Left lung (tissue), 10 donors: Measurements from ENCODE around the gene MXRA7. TPM values are rescaled to one million over a fixed set of nuclear protein-coding genes. Genes with fewer than 3 reads are reported as not detected.

ENCODE experiments used
- ATAC-seq: fragments of 200-7000 bp; cut with Tn5 transposase; one replicate; pipeline ENCODE4 v1.9.1; 2020; ENCODE audit warnings: moderate library complexity
- DNase-seq, 4 donors: peaks; one replicate each; pipeline ENCODE4 v3.0.0-alpha.2; 2013 to 2020
- H3K27ac ChIP-seq, 2 donors: fragments of 200-600 bp; sonication (generic) in 1 of 2; one replicate each; pipeline versions ENCODE4 v1.5.0 to v1.8.0; 2020 to 2021
- H3K27me3 ChIP-seq, 2 donors: fragments of 200-600 bp; sonication (generic) in 1 of 2; one replicate each; pipeline versions ENCODE4 v1.5.0 to v1.8.0; 2020 to 2021
- H3K36me3 ChIP-seq, 2 donors: fragments of 200-600 bp; sonication (generic) in 1 of 2; one replicate each; pipeline versions ENCODE4 v1.5.0 to v1.8.0; 2020 to 2021
- H3K4me1 ChIP-seq, 2 donors: fragments of 200-600 bp; one replicate each; pipeline ENCODE4 v1.8.0; 2021
- H3K4me3 ChIP-seq, 2 donors: fragments of 200-600 bp; sonication (generic) in 1 of 2; one replicate each; pipeline versions ENCODE4 v1.5.0 to v1.8.0; 2020 to 2021; ENCODE audit warnings: mild to moderate bottlenecking in 1 of 2
- H3K9me3 ChIP-seq, 2 donors: fragments of 200-600 bp; sonication (generic) in 1 of 2; one replicate each; pipeline versions ENCODE4 v1.5.0 to v1.8.0; 2020 to 2021
- intact Hi-C, 2 donors: fragments of 100-400 bp; cut with DNase I; formaldehyde crosslinking; loops; one replicate each; pipeline versions ENCODE4 v1.11.2 to v1.14.2; 2022
- microRNA-seq, 2 donors: library from miRNA; unstranded; fragments of <30 nt; microRNA quantifications; one replicate each; pipeline ENCODE4, GENCODE V29; 2019
- polyA plus RNA-seq, 6 donors: library from polyadenylated mRNA; unstranded; fragments of 120-200 nt; gene quantifications; one replicate each; pipeline ENCODE4 v1.2.1, GENCODE V29; 2013; ENCODE audit not compliant: insufficient read length in 6 of 6
- total RNA-seq, 2 donors: library from RNA; stranded (reverse); fragmentation: NEBNext Ultra II Directional; extraction: Animal tissue kit (Norgen Biotek cat#: 25700); gene quantifications; one replicate each; pipeline ENCODE4 v1.2.1, GENCODE V29; 2021
- TF ChIP-seq, protein P1 (sequence below), 2 donors: fragments of 200-600 bp; sonication (generic) in 1 of 2; IDR thresholded peaks; one replicate each; pipeline versions ENCODE4 v1.5.0 to v1.8.0; 2021; ENCODE audit warnings: antibody characterized with exemption in 2 of 2
- donor health status: DM: no; HTN: yes; CAD: no.
- donor health status: DM: no; HTN: no; CAD: no.

The MXRA7 gene
- total and polyA plus RNA-seq, 8 donors = 71.5 to 211 (median 88.2) TPM

DNA sequence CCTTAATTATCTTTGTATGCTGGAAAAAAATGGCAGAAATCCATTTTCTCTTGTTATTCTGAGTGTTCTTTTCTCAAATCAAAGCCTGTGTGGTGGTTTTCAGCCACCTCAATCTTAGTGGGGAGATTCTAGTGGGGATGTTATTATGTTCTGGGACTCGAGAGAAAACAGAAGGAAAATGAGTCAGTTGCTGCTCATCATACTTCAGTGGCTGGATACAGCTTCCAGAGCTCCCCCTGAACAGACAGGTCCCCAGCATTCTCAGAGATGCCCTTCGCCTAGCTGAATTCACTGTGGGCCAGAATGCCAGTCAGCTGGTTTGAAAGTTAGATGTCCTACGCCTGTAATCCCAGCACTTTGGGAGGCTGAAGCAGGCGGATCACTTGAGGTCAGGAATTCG lies 75.7 kb downstream of the MXRA7 start:
- Histone ChIP-seq H3K36me3 (no peaks in the 10 kb centered on the region), H3K4me3 (no peak overlapping the region), H3K27ac (no peak overlapping the region), H3K9me3 (no peaks in the 10 kb centered on the region), H3K27me3 (no peaks in the 10 kb centered on the region), H3K4me1 (peaks cover 0 to 2% of the 10 kb centered on the region in 2 donors)
- intact Hi-C loops = no loop called here
- no peak for DNase-seq
- TF ChIP-seq, protein P1, sequence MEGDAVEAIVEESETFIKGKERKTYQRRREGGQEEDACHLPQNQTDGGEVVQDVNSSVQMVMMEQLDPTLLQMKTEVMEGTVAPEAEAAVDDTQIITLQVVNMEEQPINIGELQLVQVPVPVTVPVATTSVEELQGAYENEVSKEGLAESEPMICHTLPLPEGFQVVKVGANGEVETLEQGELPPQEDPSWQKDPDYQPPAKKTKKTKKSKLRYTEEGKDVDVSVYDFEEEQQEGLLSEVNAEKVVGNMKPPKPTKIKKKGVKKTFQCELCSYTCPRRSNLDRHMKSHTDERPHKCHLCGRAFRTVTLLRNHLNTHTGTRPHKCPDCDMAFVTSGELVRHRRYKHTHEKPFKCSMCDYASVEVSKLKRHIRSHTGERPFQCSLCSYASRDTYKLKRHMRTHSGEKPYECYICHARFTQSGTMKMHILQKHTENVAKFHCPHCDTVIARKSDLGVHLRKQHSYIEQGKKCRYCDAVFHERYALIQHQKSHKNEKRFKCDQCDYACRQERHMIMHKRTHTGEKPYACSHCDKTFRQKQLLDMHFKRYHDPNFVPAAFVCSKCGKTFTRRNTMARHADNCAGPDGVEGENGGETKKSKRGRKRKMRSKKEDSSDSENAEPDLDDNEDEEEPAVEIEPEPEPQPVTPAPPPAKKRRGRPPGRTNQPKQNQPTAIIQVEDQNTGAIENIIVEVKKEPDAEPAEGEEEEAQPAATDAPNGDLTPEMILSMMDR (IDR thresholded peaks at IDR 0.05) = no peak
- no peak for ATAC-seq

DNA sequence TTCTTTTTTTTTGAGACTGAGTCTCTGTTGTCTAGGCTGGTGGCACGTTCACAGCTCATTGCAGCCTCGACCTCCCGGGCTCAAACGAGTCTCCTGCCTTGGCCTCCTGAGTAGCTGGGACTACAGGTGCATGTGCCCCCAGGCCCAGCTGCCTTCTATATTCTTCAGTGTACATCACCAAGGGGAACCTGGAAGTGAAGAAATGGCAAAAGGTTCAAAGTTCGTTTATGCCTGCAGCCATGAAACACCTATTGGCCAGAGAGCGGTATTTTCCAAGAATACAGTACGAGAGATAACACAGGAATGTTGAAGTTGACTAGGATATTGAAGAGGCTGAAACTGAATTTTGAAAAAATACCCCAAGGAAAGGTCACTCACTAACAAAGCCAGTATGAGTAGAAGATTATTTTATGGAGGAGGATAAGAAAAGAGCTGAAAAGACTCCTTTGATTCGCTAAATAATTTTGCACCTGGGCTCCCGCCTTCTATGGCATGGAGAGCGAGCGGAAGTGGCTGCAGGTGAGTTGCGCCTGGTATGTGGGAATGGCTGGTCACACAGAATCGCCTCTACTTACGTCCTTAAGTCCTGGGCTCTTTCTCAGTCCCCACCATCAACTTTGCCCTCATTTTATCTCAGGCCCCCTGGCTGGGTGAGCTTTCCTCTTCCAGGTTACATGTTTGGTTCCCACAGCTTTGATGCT lies 77.0 kb downstream of the MXRA7 start:
- TF ChIP-seq, protein P1 (IDR thresholded peaks at IDR 0.05) = no peak
- Histone ChIP-seq H3K36me3 (no peaks in the 10 kb centered on the region), H3K27me3 (no peaks in the 10 kb centered on the region), H3K4me3 (no peak overlapping the region), H3K9me3 (no peaks in the 10 kb centered on the region), H3K27ac (no peak overlapping the region), H3K4me1 (no peaks in the 10 kb centered on the region)
- no peak for ATAC-seq
- intact Hi-C loops = no loop called here
- no peak for DNase-seq

DNA sequence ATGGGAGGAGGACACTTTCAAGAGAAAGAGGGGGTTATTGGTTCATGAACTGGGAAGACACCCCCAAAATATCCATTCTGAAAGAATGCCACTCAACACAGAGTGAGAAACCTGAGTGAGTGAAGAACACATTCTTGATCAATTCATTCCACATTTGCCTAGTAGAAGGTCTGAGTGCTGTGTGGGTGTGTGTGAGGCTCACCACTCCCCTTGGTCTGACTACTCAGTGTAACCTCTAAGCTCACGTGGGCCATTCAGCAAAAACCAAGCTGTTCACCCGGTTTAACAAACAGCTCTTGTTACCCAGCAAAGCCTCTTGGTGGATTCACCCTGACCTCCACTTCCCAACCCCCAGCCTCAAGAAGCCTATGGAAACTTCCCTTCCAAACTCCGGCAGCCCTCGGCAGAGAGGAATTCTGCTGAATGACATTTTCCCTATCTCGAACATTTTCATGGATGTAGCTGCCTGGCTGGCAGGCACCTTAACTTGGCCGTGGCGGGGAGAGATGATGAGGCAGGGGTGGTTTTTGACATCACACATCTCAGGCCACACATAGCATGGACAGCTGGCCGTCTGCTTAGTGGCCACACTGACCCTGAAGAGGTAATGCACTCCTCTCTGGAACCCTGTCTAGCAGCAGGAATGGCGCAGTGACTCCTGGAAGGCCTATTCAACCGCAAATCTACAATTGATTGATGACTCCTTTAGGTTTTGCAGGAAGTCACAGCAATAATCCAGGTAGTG lies 78.8 kb downstream of the MXRA7 start:
- H3K4me3 ChIP-seq = no peak overlapping the region
- intact Hi-C loops = no loop called here
- H3K36me3 ChIP-seq = peaks cover 0 to 3% of the 10 kb centered on the region in 2 donors
- no peaks in the 10 kb centered on the region for H3K4me1 ChIP-seq
- no peaks in the 10 kb centered on the region for H3K27me3 ChIP-seq
- TF ChIP-seq, protein P1 (IDR thresholded peaks at IDR 0.05) = no peak
- no peaks in the 10 kb centered on the region for H3K9me3 ChIP-seq
- peak overlapping the region in 1 of 2 donors; percentile 13 for H3K27ac ChIP-seq
- peak in 2 of 4 donors; percentile 61 to 79 for DNase-seq
- peak; percentile 95 for ATAC-seq

DNA sequence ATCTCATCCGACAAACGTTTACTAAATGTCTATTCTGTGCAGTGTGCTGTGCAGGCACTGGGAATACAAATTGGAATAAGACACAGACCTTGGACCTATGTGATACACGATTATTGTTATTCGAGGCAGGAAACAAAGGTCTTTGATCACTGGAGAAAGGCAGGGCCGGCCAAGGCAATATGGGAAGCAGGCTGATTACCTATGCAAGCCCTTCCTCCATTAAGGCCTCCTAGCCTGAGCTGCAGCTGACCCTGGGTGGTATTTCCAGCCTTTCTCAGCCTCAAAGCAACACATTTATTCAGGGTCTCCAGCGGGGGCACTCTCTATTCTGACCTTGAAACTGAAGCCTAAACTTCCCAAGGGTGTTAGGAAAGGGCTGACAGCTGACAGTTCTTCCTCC lies 80.6 kb downstream of the MXRA7 start:
- TF ChIP-seq, protein P1 (IDR thresholded peaks at IDR 0.05) = no peak

More for the DNA sequence above, 80.6 kb downstream of the MXRA7 start:
- Histone ChIP-seq H3K27ac (no peak overlapping the region), H3K4me3 (no peak overlapping the region), H3K4me1 (no peaks in the 10 kb centered on the region), H3K9me3 (no peaks in the 10 kb centered on the region), H3K27me3 (no peaks in the 10 kb centered on the region), H3K36me3 (peaks cover 0 to 3% of the 10 kb centered on the region in 2 donors)
- DNase-seq (no peak), ATAC-seq (no peak)
- intact Hi-C loops = no loop called here

Small RNA genes lying within 50 kb of the gene (microRNA-seq; reads per million reads assigned to microRNA genes)
- gene MIR636 = 0.67 to 1.5 reads per million in 2 donors

Other genes starting within 250 kb of the MXRA7 start
- gene AANAT, start 243.4 kb downstream of the MXRA7 start, total RNA-seq = not detected
- gene AANAT, start 243.4 kb downstream of the MXRA7 start, polyA plus RNA-seq = under 1 TPM in 5 of 6 donors, not detected in 1; 0.10 to 0.23 (median 0.18) TPM
- 10 to 100 TPM; 24.9 to 61.7 TPM for gene RHBDF2, start 209.5 kb downstream of the MXRA7 start, total RNA-seq
- 10 to 100 TPM in 3 of 6 donors, 1 to 10 TPM in 3; 7.5 to 11.2 (median 9.6) TPM for gene RHBDF2, start 209.5 kb downstream of the MXRA7 start, polyA plus RNA-seq
- gene CYGB, start 173.3 kb downstream of the MXRA7 start, total RNA-seq = 10 to 100 TPM; 10.2 to 13.7 TPM
- 10 to 100 TPM; 17.5 to 37.1 (median 28.4) TPM for gene CYGB, start 173.3 kb downstream of the MXRA7 start, polyA plus RNA-seq
- gene PRCD, start 170.9 kb downstream of the MXRA7 start, total RNA-seq = 1 to 10 TPM; 1.3 to 2.9 TPM
- 10 to 100 TPM in 1 of 6 donors, 1 to 10 TPM in 5; 5.6 to 11.4 (median 9.3) TPM for gene PRCD, start 170.9 kb downstream of the MXRA7 start, polyA plus RNA-seq
- gene ST6GALNAC2, start 125.1 kb downstream of the MXRA7 start, total RNA-seq = 10 to 100 TPM; 17.5 to 30.2 TPM
- 1 to 10 TPM; 2.1 to 5.1 (median 4.3) TPM for gene ST6GALNAC2, start 125.1 kb downstream of the MXRA7 start, polyA plus RNA-seq
- 10 to 100 TPM; 21.0 to 46.0 TPM for gene ST6GALNAC1, start 67.2 kb downstream of the MXRA7 start, total RNA-seq
- gene ST6GALNAC1, start 67.2 kb downstream of the MXRA7 start, polyA plus RNA-seq = 1 to 10 TPM; 2.1 to 4.9 (median 2.6) TPM
- 10 to 100 TPM; 23.5 to 35.9 TPM for gene JMJD6, start 15.6 kb upstream of the MXRA7 start, total RNA-seq
- 10 to 100 TPM; 21.9 to 31.9 (median 26.1) TPM for gene JMJD6, start 15.6 kb upstream of the MXRA7 start, polyA plus RNA-seq
- gene METTL23, start 15.9 kb upstream of the MXRA7 start, total RNA-seq = 10 to 100 TPM; 30.6 to 33.5 TPM
- 10 to 100 TPM; 34.7 to 40.2 (median 37.1) TPM for gene METTL23, start 15.9 kb upstream of the MXRA7 start, polyA plus RNA-seq
- 100 to 1,000 TPM; 114 to 174 TPM for gene SRSF2, start 26.4 kb upstream of the MXRA7 start, total RNA-seq
- gene SRSF2, start 26.4 kb upstream of the MXRA7 start, polyA plus RNA-seq = 100 to 1,000 TPM; 324 to 393 (median 362) TPM
- 10 to 100 TPM; 23.6 to 38.2 TPM for gene MFSD11, start 27.2 kb upstream of the MXRA7 start, total RNA-seq
- gene MFSD11, start 27.2 kb upstream of the MXRA7 start, polyA plus RNA-seq = 10 to 100 TPM; 30.4 to 38.4 (median 35.3) TPM
- 1 to 10 TPM; 1.0 to 1.2 TPM for gene MGAT5B, start 157.4 kb upstream of the MXRA7 start, total RNA-seq
- gene MGAT5B, start 157.4 kb upstream of the MXRA7 start, polyA plus RNA-seq = 1 to 10 TPM; 1.0 to 1.9 (median 1.5) TPM